GM06990 (cell line): ENCODE measurements around the gene NKX2-2.
"Not testable (repeated sequence)": the region's sequence is repeated elsewhere in the genome, so short reads cannot be mapped to it uniquely, and the experiment has no call there.

Experiments
- DNase-seq: peaks from one replicate; pipeline ENCODE4 v3.0.0-alpha.2; 2011; ENCODE audit not compliant: insufficient read length; ENCODE audit errors: extremely low read depth
- H3K27me3 ChIP-seq: replicated peaks from 2 replicates; pipeline ENCODE4 v1.6.0; 2011; ENCODE audit warnings: low read length; ENCODE audit not compliant: control insufficient read depth, insufficient read depth
- H3K36me3 ChIP-seq: 2 replicates; pipeline ENCODE4 v1.5.1; 2011; ENCODE audit warnings: low read length; ENCODE audit not compliant: control insufficient read depth, insufficient read depth
- H3K4me3 ChIP-seq: replicated peaks from 2 replicates; pipeline ENCODE4 v1.5.1; 2011; ENCODE audit warnings: low read depth, mild to moderate bottlenecking, control low read depth, low read length
- CTCF ChIP-seq: IDR thresholded peaks from 2 replicates; pipeline ENCODE4 v1.5.1; 2011; ENCODE audit warnings: low read length, control low read depth, mild to moderate bottlenecking, inconsistent platforms; ENCODE audit not compliant: insufficient read depth, poor library complexity, severe bottlenecking

NKX2-2 gene

GRCh38 chr20:21498195-21498594, 15.7 kb downstream of the NKX2-2 start:
- TF ChIP-seq CTCF: no peak
- no peak overlapping the region for H3K4me3 ChIP-seq
- DNase-seq: no peak
- no peaks in the 10 kb centered on the region for H3K36me3 ChIP-seq
- H3K27me3 ChIP-seq: no peaks in the 10 kb centered on the region; the same call in 1 of the 2 replicates

GRCh38 chr20:21496452-21496851, 17.4 kb downstream of the NKX2-2 start:
- no peak for DNase-seq
- no peaks in the 10 kb centered on the region; the same call in 1 of the 2 replicates for H3K27me3 ChIP-seq
- no peak for TF ChIP-seq CTCF
- no peak overlapping the region for H3K4me3 ChIP-seq
- H3K36me3 ChIP-seq: no peaks in the 10 kb centered on the region

- no peaks in the 10 kb centered on the region for H3K27me3 ChIP-seq
- H3K4me3 ChIP-seq: no peak overlapping the region
- no peak for DNase-seq
- no peak for TF ChIP-seq CTCF
- no peaks in the 10 kb centered on the region for H3K36me3 ChIP-seq
Observed at GRCh38 chr20:21493049-21493448, 20.8 kb downstream of the NKX2-2 start.

GRCh38 chr20:21490105-21490504, 23.8 kb downstream of the NKX2-2 start:
- Histone ChIP-seq H3K27me3 (no peaks in the 10 kb centered on the region), H3K36me3 (no peaks in the 10 kb centered on the region), H3K4me3 (no peak overlapping the region)
- no peak for DNase-seq
- no peak for TF ChIP-seq CTCF

GRCh38 chr20:21480144-21480543, 33.7 kb downstream of the NKX2-2 start:
- not testable (repeated sequence) for H3K4me3 ChIP-seq, H3K36me3 ChIP-seq, H3K27me3 ChIP-seq, DNase-seq

GRCh38 chr20:21465799-21466198, 48.1 kb downstream of the NKX2-2 start:
- Histone ChIP-seq H3K36me3 (no peaks in the 10 kb centered on the region), H3K27me3 (no peaks in the 10 kb centered on the region; the same call in 1 of the 2 replicates), H3K4me3 (no peak overlapping the region)
- DNase-seq: no peak
- no peak for TF ChIP-seq CTCF
